Ammon's horn (tissue), 1 donor: ENCODE results near the gene PLA2G1B.

Experiments used
- DNase-seq: peaks from one replicate; pipeline ENCODE4 v3.0.0-alpha.2; 2016; ENCODE audit warnings: low spot score

The PLA2G1B gene

GRCh38 chr12:120324841-120325417, 2.6 kb downstream of the PLA2G1B start:
- DNase-seq = no peak

- no peak for DNase-seq
Observed at GRCh38 chr12:120323772-120324171, 3.8 kb downstream of the PLA2G1B start.

- DNase-seq = no peak
Observed at GRCh38 chr12:120321382-120322202, 6.0 kb downstream of the PLA2G1B start.

- DNase-seq = peak; percentile 99
Observed at GRCh38 chr12:120317224-120318105, 10.1 kb downstream of the PLA2G1B start.

DNA sequence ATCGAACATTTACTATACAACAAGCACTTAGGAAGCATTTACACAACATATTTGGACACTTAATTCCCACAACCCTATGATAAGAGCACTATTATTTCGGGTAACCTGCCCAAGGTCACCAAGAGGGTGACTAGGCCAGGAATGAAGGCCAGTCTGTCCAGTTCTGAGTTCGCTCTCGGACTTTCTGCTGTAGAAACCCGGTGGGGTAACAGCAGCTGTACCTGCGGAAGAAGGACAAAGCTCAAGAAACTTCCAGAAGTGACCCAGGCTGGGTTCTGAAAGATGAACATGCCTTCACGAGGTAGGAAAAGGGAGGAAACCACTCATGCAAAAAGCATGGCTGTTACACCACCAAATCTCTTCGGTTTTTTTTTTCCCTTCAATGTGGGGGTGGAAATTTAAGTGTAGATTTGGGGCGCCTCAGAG, 10.8 kb downstream of the PLA2G1B start:
- DNase-seq = no peak

DNA sequence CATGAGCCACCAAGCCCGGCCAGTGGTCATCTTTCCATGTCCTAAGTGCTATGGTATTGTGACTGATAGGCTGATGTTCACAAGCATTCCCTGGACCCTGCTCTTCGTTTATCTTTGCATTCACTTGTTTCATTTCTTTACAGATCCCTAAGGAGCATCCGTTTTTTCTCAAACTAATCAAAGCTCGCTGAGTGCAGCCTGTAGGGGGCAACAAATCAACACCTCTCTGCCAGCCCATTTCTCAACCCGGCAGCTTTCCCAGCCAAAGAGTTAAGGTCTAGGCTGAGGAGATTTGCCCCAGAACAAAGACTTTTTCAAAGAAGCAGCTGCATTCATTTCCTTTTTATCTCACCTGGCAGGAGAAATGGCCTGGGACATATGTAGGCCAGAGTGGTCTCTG, 13.4 kb downstream of the PLA2G1B start:
- no peak for DNase-seq

GRCh38 chr12:120301962-120302815, 25.4 kb downstream of the PLA2G1B start, which contains the start of gene SIRT4:
SIRT4 (plus strand) TSS chr12:120302321; CDS start chr12:120303562, 1,241 bp downstream.
- DNase-seq = peak; percentile 97

GRCh38 chr12:120292661-120293531, 34.7 kb downstream of the PLA2G1B start, which contains the start of gene RNU4-1:
RNU4-1 (minus strand) TSS chr12:120293237.
- peak; percentile 85 for DNase-seq

- DNase-seq = no peak
Observed at GRCh38 chr12:120292411-120292660, 35.2 kb downstream of the PLA2G1B start.

DNA sequence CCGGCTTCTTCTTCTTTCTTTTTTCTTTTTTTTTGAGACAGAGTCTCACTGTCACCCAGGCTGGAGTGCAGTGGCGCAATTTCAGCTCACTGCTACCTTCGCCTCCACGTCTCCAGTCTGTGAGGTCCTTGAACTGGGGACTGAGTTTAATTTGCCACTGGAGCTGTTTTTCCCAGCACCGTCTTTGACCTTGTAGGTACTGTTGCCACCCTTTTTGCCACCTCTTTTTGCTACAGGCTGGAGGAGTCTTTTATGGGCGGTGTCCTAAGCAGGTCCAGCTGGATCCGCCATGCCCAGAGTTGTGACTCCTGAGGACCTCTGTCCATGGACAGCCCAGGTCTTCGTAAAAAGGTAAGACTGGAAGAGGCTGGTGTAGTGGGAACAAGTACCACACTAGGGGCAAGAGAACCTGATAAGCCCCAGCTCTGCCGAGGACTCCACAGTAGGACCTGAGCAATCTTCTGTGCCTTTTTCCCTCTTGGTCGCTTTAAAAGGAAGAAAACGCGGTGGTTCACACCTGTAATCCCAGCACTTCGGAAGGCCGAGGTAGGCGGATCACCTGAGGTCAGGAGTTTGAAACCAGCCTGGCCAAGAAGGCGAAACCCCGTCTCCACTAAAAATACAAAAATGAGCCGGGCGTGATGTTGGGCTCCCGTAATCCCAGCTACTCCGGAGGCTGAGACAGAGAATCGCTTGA, 36.8 kb downstream of the PLA2G1B start:
- DNase-seq = no peak

- DNase-seq = no peak
Observed at GRCh38 chr12:120287491-120287890, 40.1 kb downstream of the PLA2G1B start.

- DNase-seq = no peak
Observed at GRCh38 chr12:120286768-120287490, 40.6 kb downstream of the PLA2G1B start.

DNA sequence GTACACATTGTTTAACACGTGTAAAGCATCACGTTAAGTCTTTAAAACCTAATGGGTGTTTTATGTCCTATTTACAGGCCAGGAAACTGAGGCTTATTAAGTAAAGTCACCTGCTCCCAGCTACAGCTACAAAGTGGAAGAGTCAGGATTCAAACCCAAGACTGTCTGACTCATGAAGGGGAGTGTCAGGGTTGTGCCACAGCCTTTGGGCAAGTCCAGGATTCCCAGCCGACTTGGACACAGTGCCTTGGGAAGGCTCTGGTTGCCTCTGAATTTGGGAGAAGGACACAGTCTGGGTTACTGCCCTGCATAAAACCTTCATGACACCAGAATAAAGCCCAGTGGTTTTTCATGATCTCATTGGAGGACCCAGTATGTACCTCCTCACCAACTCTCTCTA, 43.2 kb downstream of the PLA2G1B start:
- DNase-seq = no peak

DNA sequence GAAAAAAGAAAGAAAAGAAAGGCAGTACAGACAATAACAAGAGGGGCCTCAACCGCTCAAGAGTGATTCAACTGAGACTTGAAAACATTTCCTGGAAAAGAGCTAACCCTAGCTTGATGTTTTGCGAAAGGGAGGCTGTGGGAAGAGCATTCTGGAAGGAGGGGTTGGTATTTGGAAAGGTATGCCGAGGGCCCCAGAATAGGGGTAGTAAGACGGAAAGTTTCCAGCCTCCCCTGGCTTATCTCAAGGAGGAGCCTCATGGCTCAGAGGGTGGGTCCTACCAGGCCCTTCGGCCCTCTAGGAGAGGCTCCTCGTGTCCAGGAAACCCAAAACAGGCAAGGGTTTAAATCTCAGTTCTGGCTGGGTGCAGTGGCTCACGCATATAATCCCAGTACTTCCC, 44.3 kb downstream of the PLA2G1B start:
- DNase-seq = no peak

DNA sequence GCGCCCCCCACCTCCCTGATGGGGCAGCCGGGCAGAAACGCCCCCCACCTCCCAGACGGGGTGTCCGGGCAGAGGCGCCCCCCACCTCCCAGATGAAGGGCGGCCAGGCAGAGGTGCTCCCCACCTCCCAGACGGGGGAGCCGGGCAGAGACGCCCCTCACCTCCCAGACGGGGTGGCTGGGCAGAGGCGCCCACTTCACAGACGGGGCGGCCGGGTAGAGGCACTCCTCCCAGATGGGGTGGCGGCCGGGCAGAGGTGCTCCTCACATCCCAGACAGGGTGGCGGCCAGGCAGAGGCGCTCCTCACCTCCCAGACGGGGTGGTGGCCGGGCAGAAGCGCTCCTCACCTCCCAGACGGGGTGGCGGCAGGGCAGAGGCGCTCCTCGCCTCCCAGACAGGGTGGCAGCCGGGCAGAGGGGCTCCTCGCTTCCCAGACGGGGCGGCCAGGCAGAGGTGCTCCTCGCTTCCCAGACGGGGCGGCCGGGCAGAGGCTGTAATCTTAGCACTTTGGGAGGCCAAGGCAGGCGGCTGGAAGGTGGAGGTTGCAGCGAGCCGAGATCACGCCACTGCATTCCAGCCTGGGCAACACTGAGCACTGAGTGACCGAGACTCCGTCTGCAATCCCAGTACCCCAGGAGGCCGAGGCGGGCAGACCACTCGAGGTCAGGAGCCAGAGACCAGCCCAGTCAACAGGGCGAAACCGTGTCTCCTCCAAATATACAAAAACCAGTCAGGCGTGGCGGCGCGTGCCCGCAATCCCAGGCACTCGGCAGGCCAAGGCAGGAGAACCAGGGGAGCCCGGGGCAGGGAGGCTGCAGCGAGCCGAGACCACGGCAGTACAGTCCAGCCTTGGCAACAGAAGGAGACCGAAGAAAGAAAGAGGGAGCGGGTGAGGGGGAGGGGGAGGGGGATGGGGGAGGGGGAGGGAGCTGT, 49.2 kb downstream of the PLA2G1B start:
- no peak for DNase-seq

DNA sequence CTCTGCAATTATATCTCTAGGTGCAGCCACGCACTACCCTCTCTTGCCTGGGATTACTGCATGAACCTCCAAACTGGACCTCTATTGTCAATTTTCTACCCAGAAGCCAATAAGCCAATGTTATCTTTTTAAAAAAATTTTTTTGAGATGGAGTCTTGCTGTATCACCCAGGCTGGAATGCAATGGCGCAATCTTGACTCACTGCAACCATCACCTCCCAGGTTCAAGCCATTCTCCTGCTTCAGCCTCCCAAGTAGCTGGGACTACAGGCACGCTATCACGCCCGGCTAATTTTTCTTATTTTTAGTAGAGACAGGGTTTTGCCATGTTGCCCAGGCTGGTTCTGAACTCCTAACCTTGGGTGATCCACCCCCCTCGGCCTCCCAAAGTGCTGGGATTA, 50.8 kb downstream of the PLA2G1B start:
- no peak for DNase-seq
